HL-60 (cell line): ENCODE results near the gene CD151.

Experiments used
- CTCF ChIP-seq: IDR thresholded peaks from one replicate; pipeline ENCODE4 v1.5.1; 2011; ENCODE audit warnings: low read length, control low read depth, inconsistent platforms; ENCODE audit not compliant: insufficient read depth
- GABPA ChIP-seq: IDR thresholded peaks from 2 replicates; pipeline ENCODE4 v1.6.1; 2012; ENCODE audit warnings: low read depth
- POLR2AphosphoS5 ChIP-seq: IDR thresholded peaks from 2 replicates; pipeline ENCODE4 v1.6.1; 2012; ENCODE audit warnings: low read depth

GRCh38 chr11:792873-793272 lies 39.9 kb upstream of the CD151 start:
- no peak for TF ChIP-seq CTCF
- no peak for TF ChIP-seq GABPA
- TF ChIP-seq POLR2AphosphoS5: no peak
